Astrocyte (in vitro differentiated cells and primary cell): ENCODE data around the gene TXLNA.

Experiments
- CTCF ChIP-seq: IDR thresholded peaks from 2 replicates; pipeline ENCODE4 v1.5.1; 2011; ENCODE audit warnings: low read depth, mild to moderate bottlenecking, inconsistent platforms, low read length, moderate library complexity; ENCODE audit not compliant: insufficient read depth
- EZH2 ChIP-seq: IDR thresholded peaks from 2 replicates; pipeline ENCODE4 v1.6.1; 2012; ENCODE audit warnings: mild to moderate bottlenecking, low read length, inconsistent platforms; ENCODE audit not compliant: insufficient read depth

GRCh38 chr1:32220746-32221580, 41.5 kb downstream of the TXLNA start:
- TF ChIP-seq CTCF = no peak
- TF ChIP-seq EZH2 = no peak
